Gastroesophageal sphincter (tissue), 4 donors: ENCODE measurements around the gene TGFBR3L. TPM values are rescaled to one million over a fixed set of nuclear protein-coding genes. Genes with fewer than 3 reads are reported as not detected.
"Not testable (repeated sequence)": the region's sequence is repeated elsewhere in the genome, so short reads cannot be mapped to it uniquely, and the experiment has no call there.

Source experiments
- ATAC-seq: fragments of 150-250 bp; one replicate; pipeline ENCODE4 v1.9.1; 2016; ENCODE audit warnings: mild to moderate bottlenecking, moderate library complexity
- H3K27ac ChIP-seq, 4 donors: fragments of 200-600 bp; sonication (generic) in 3 of 4; 1 replicate in 3 of 4; 2 replicates in 1 of 4; pipeline ENCODE4 v1.5.1; 2016 to 2019
- H3K27me3 ChIP-seq: fragments of 200-600 bp; sonication (generic); one replicate; pipeline ENCODE4 v1.5.1; 2019
- H3K36me3 ChIP-seq, 2 donors: fragments of 200-600 bp; sonication (generic); one replicate each; pipeline ENCODE4 v1.5.1; 2019; ENCODE audit warnings: control low read depth in 1 of 2
- H3K4me1 ChIP-seq, 3 donors: fragments of 200-600 bp; sonication (generic); 1 replicate in 2 of 3; 2 replicates in 1 of 3; pipeline ENCODE4 v1.5.1; 2016 to 2019; ENCODE audit warnings: control low read depth in 2 of 3
- H3K4me3 ChIP-seq, 2 donors: fragments of 200-600 bp; sonication (generic); one replicate each; pipeline ENCODE4 v1.5.1; 2019; ENCODE audit warnings: mild to moderate bottlenecking in 1 of 2, moderate library complexity in 1 of 2
- H3K9me3 ChIP-seq, 3 donors: fragments of 200-600 bp; sonication (generic); one replicate each; pipeline ENCODE4 v1.5.1; 2017 to 2019; ENCODE audit warnings: control low read depth in 2 of 3
- CTCF ChIP-seq, 4 experiments: fragments of 200-600 bp in 2 of 4; fragments of 450-650 bp in 2 of 4; sonication (generic) in 1 of 4; IDR thresholded peaks; one replicate each; pipeline ENCODE4 v1.5.1; 2017 to 2019; ENCODE audit warnings: antibody characterized with exemption in 4 of 4, mild to moderate bottlenecking in 2 of 4, moderate library complexity in 2 of 4
- EP300 ChIP-seq: sonication (generic); formaldehyde crosslinking; IDR thresholded peaks from one replicate; pipeline ENCODE4 v1.6.1; 2017; ENCODE audit warnings: antibody characterized with exemption, mild to moderate bottlenecking
- POLR2A ChIP-seq, 2 donors: fragments of 450-650 bp; IDR thresholded peaks; one replicate each; pipeline ENCODE4 v1.6.1; 2017; ENCODE audit warnings: antibody characterized with exemption in 2 of 2, mild to moderate bottlenecking in 2 of 2, moderate library complexity in 1 of 2
- POLR2AphosphoS5 ChIP-seq: sonication (generic); formaldehyde crosslinking; IDR thresholded peaks from one replicate; pipeline ENCODE4 v1.6.1; 2017; ENCODE audit warnings: antibody characterized with exemption
- WGBS, 2 donors: methylation state at CpG; one replicate each; pipeline ENCODE4 v1.1.5; 2018; ENCODE audit warnings: low coverage in 1 of 2; 5-methylcytosine and 5-hydroxymethylcytosine counted together
- total RNA-seq, 4 donors: library from RNA; depleted of rRNA; stranded (reverse); fragments of >200 nt; gene quantifications; one replicate each; pipeline ENCODE4 v1.1.0, GENCODE V29; 2016

Gene TGFBR3L
- total RNA-seq, 4 donors from 2014 or later: 2.8 to 8.5 (median 5.4) TPM

- Histone ChIP-seq H3K27ac (no peak overlapping the region), H3K36me3 (peaks cover 0 to 57% of the 10 kb centered on the region in 2 donors), H3K4me1 (no peaks in the 10 kb centered on the region), H3K4me3 (no peak overlapping the region), H3K9me3 (no peaks in the 10 kb centered on the region), H3K27me3 (no peaks in the 10 kb centered on the region)
- no peak for ATAC-seq
- 58 to 65% methylated on average over 6 of the region's 6 CpGs for WGBS, 2 donors
- TF ChIP-seq POLR2A (IDR thresholded peaks at IDR 0.05): no peak
Measured at GRCh38 chr19:7959211-7959610, 44.6 kb downstream of the TGFBR3L start.

GRCh38 chr19:7961082-7961481 is 46.5 kb downstream of the TGFBR3L start:
- H3K4me3 ChIP-seq, H3K4me1 ChIP-seq, H3K9me3 ChIP-seq, H3K27me3 ChIP-seq, H3K27ac ChIP-seq, ATAC-seq: not testable (repeated sequence)
- WGBS, 2 donors: 59 to 86% methylated on average over 2 of the region's 4 CpGs
- peaks cover 0 to 76% of the 10 kb centered on the region in 2 donors for H3K36me3 ChIP-seq

GRCh38 chr19:7961920-7962626 is 47.4 kb downstream of the TGFBR3L start:
- H3K9me3 ChIP-seq: no peaks in the 10 kb centered on the region

GRCh38 chr19:7962644-7963268 is 48.1 kb downstream of the TGFBR3L start:
- 77 to 78% methylated on average over 8 to 17 of the region's 22 CpGs for whole genome bisulfite sequencing, 2 donors
- Histone ChIP-seq H3K36me3 (peaks cover 0 to 91% of the 10 kb centered on the region in 2 donors), H3K9me3 (no peaks in the 10 kb centered on the region), H3K4me1 (no peaks in the 10 kb centered on the region), H3K27ac (no peak overlapping the region), H3K4me3 (no peak overlapping the region), H3K27me3 (no peaks in the 10 kb centered on the region)
- no peak for TF ChIP-seq POLR2A (IDR thresholded peaks at IDR 0.05)
- TF ChIP-seq CTCF (IDR thresholded peaks at IDR 0.05): no peak
- no peak for TF ChIP-seq EP300
- no peak for TF ChIP-seq POLR2AphosphoS5
- ATAC-seq: no peak

More at GRCh38 chr19:7961920-7962626, 47.4 kb downstream of the TGFBR3L start:
- Histone ChIP-seq H3K27me3 (no peaks in the 10 kb centered on the region), H3K4me3 (no peak overlapping the region), H3K27ac (no peak overlapping the region), H3K36me3 (peaks cover 0 to 85% of the 10 kb centered on the region in 2 donors), H3K4me1 (no peaks in the 10 kb centered on the region)
- TF ChIP-seq CTCF (IDR thresholded peaks at IDR 0.05): no peak
- TF ChIP-seq POLR2AphosphoS5: no peak
- TF ChIP-seq POLR2A (IDR thresholded peaks at IDR 0.05): no peak
- TF ChIP-seq EP300: no peak
- no peak for ATAC-seq
- WGBS, 2 donors: 75 to 81% methylated on average over 11 to 13 of the region's 13 CpGs

GRCh38 chr19:7963566-7963965 is 48.9 kb downstream of the TGFBR3L start:
- peaks cover 0 to 92% of the 10 kb centered on the region in 2 donors for H3K36me3 ChIP-seq
- ATAC-seq: no peak
- no peak overlapping the region for H3K27ac ChIP-seq
- no peak for TF ChIP-seq CTCF (IDR thresholded peaks at IDR 0.05)
- no peak for TF ChIP-seq EP300
- TF ChIP-seq POLR2AphosphoS5: no peak
- TF ChIP-seq POLR2A (IDR thresholded peaks at IDR 0.05): no peak
- 82 to 92% methylated on average over 4 of the region's 25 CpGs for WGBS, 2 donors
- no peak overlapping the region for H3K4me3 ChIP-seq
- no peaks in the 10 kb centered on the region for H3K4me1 ChIP-seq
- H3K9me3 ChIP-seq: no peaks in the 10 kb centered on the region
- no peaks in the 10 kb centered on the region for H3K27me3 ChIP-seq

GRCh38 chr19:7965259-7965841 is 50.7 kb downstream of the TGFBR3L start:
- Histone ChIP-seq H3K36me3 (peaks cover 0 to 100% of the 10 kb centered on the region in 2 donors), H3K27me3 (no peaks in the 10 kb centered on the region), H3K9me3 (no peaks in the 10 kb centered on the region), H3K4me3 (no peak overlapping the region), H3K4me1 (no peaks in the 10 kb centered on the region), H3K27ac (no peak overlapping the region)
- WGBS, 2 donors: 78 to 94% methylated on average over 6 to 8 of the region's 12 CpGs
- ATAC-seq: no peak
- TF ChIP-seq CTCF (IDR thresholded peaks at IDR 0.05): no peak
- no peak for TF ChIP-seq EP300
- no peak for TF ChIP-seq POLR2A (IDR thresholded peaks at IDR 0.05)
- no peak for TF ChIP-seq POLR2AphosphoS5
